ENCODE data around the gene SLC43A2. TPM values are rescaled to one million over a fixed set of nuclear protein-coding genes. Genes with fewer than 3 reads are reported as not detected.
"Not testable (repeated sequence)": the region's sequence is repeated elsewhere in the genome, so short reads cannot be mapped to it uniquely, and the experiment has no call there.

SLC43A2 gene
- total RNA-seq, 4 donors from 2014 or later, result 7.1 to 20.0 (median 13.7) TPM

DNA sequence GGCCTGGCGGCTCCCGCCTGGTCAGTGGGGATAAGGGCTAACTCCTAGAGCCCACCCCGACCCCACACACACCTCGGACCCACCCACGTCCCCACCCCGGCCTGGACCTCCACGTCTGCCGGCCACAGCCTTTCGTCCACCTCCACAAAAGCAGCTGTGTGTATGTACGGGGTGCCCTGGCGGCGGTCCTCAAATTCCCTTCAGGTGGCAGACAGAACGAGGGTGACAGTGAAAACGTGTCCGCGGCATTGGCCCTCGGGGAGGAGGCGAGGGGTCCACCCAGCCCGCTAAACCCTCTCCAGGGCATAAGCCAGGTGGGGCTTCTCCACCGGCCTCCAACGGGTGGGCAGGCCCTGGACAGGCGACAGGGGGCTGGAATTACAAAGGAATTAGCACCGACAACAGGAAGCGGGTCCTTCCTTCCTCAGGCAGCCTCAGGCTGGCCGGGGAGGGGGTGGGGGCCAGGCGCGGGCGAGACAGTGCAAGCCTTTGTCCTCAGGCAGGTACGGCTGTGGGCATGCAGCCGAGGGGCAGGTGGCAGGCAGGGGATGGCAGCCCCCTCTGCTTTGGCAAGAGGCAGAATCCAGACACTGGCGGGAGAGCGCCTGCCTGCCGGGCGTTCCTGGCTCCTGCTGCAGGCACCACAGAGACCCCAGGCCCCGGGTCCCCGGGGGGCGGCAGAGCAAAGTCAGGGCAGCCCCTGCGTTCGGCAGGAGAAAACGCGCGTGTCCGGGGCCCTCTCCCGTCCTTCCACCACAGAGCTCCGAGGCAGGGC lies 53.8 kb downstream of the SLC43A2 start:
- intact Hi-C loops (cut with DNase I), result loop anchor here (5.0 kb wide), 1 partner anchor 72 kb away; the partner anchor contains the start of genes RILP and SCARF1
- Histone ChIP-seq H3K4me3 (no peak overlapping the region), H3K27me3 (peaks cover 0 to 8% (median 0%) of the 10 kb centered on the region in 4 donors), H3K27ac (replicated peaks in 1 of 4) (peak overlapping the region; percentile 54 to 71 (median 61)), H3K9me3 (no peaks in the 10 kb centered on the region), H3K4me1 (peaks cover 35 to 43% (median 42%) of the 10 kb centered on the region in 4 donors), H3K36me3 (no peaks in the 10 kb centered on the region)
- WGBS, result 68% methylated on average over 8 of the region's 45 CpGs
- TF ChIP-seq, protein P1, sequence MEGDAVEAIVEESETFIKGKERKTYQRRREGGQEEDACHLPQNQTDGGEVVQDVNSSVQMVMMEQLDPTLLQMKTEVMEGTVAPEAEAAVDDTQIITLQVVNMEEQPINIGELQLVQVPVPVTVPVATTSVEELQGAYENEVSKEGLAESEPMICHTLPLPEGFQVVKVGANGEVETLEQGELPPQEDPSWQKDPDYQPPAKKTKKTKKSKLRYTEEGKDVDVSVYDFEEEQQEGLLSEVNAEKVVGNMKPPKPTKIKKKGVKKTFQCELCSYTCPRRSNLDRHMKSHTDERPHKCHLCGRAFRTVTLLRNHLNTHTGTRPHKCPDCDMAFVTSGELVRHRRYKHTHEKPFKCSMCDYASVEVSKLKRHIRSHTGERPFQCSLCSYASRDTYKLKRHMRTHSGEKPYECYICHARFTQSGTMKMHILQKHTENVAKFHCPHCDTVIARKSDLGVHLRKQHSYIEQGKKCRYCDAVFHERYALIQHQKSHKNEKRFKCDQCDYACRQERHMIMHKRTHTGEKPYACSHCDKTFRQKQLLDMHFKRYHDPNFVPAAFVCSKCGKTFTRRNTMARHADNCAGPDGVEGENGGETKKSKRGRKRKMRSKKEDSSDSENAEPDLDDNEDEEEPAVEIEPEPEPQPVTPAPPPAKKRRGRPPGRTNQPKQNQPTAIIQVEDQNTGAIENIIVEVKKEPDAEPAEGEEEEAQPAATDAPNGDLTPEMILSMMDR (IDR thresholded peaks at IDR 0.05), result no peak
- TF ChIP-seq EP300 (IDR thresholded peaks at IDR 0.05), result no peak
- no peak for TF ChIP-seq POLR2A (IDR thresholded peaks at IDR 0.05; ENCODE audit: low read depth)
- TF ChIP-seq POLR2AphosphoS5 (IDR thresholded peaks at IDR 0.05), result no peak
- DNase-seq (ENCODE audit: extremely low spot score), result no peak

DNA sequence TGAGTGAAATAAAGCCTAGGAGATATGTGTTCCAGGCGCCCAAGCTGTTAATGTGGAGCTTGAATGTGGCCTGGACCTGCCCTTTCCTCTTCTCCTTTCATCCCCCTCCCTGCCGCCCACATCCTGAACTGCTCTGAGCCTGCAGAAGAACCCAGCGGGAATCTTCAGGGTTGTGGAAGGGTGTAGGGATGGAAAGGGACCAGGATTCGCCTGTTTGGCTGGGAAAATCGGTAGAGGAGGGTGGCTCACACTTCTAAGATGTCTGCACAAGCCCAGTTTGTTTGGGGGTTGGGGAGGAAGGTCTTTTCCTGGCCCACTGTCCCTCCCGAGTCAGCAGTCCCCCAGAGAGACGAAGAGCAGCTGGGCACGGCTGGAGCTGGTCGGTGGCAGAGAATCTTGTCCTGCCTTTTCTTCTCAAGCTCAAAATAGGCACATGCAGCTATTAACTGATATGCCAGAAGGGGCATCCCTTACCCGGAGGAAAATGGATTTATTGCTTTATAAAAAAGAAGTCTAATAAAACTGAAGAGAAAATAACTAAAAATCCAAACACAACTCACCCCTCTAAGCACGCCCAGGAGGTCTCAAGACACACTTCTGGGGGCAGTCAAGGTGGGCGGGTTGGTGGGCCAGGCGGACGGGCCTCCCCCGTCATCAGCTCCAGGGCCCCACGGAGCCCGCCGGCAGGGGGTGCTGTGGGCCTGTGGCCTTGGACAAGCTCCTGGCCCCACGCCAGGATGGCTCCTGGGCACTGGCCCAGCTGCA lies 54.5 kb downstream of the SLC43A2 start:
- intact Hi-C loops (cut with DNase I), result no loop called here
- H3K36me3 ChIP-seq, result no peaks in the 10 kb centered on the region
- TF ChIP-seq, protein P1 (IDR thresholded peaks at IDR 0.05), result peak; percentile 89 to 98 (median 94)
- TF ChIP-seq EP300 (IDR thresholded peaks at IDR 0.05) (no peak), POLR2AphosphoS5 (IDR thresholded peaks at IDR 0.05) (peak; percentile 77 to 86)
- DNase-seq (ENCODE audit: extremely low spot score), result peak; percentile 94
- H3K27ac ChIP-seq (replicated peaks in 1 of 4), result peak overlapping the region; percentile 54 to 71 (median 61)
- WGBS, result 38% methylated on average over 15 of the region's 19 CpGs
- H3K4me1 ChIP-seq, result peaks cover 35 to 43% (median 42%) of the 10 kb centered on the region in 4 donors
- H3K27me3 ChIP-seq, result peaks cover 0 to 16% (median 0%) of the 10 kb centered on the region in 4 donors
- no peaks in the 10 kb centered on the region for H3K9me3 ChIP-seq
- no peak overlapping the region for H3K4me3 ChIP-seq

DNA sequence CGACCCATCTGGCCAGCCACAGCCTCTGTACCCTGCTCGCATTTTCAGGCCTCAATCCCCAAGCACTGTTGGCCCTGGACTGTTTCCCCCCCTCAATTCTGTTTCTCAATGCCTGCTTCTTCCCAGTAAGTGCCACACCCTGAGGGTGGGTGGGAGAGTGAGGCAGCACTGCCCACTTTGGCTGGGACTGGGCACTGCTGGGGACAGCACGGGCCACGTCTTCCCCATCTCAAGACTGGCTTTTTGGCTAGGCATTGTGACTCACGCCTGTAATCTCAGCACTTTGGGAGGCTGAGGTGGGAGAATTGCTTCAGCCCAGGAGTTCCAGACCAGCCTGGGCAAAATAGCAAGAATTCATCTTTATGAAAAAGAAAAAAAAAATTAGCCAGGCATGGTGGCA lies 56.0 kb downstream of the SLC43A2 start:
- H3K4me1 ChIP-seq, result peaks cover 30 to 37% (median 36%) of the 10 kb centered on the region in 4 donors
- intact Hi-C loops (cut with DNase I); H3K9me3 ChIP-seq; H3K27ac ChIP-seq (replicated peaks in 1 of 4); H3K4me3 ChIP-seq; DNase-seq (ENCODE audit: extremely low spot score); H3K36me3 ChIP-seq: not testable (repeated sequence)
- H3K27me3 ChIP-seq, result peaks cover 0 to 19% (median 0%) of the 10 kb centered on the region in 4 donors
- WGBS, result 78% methylated on average over 5 of the region's 5 CpGs

DNA sequence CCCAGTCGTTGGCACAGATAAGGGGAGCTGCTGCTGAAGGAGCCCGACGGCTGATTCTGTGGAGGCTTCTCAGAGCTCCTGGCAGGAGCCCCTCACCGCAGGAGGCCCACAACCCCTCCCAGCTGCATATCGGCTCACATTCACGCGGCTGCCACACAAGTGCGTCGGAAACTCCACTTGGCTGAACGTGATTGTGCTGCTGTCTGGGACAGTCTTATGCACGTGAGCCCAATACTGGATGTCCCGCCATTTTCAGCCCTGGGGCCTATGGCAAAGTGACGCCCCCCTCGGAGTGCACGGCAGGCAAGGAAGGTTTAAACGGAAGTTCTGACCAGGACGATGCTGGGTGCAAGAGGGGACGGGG lies 57.3 kb downstream of the SLC43A2 start:
- H3K4me3 ChIP-seq, result no peak overlapping the region
- no peaks in the 10 kb centered on the region for H3K36me3 ChIP-seq
- DNase-seq (ENCODE audit: extremely low spot score), result no peak
- H3K9me3 ChIP-seq, result no peaks in the 10 kb centered on the region
- intact Hi-C loops (cut with DNase I), result no loop called here
- 83% methylated on average over 2 of the region's 18 CpGs for WGBS
- TF ChIP-seq, protein P1 (IDR thresholded peaks at IDR 0.05), result no peak
- TF ChIP-seq EP300 (IDR thresholded peaks at IDR 0.05) (no peak), POLR2A (IDR thresholded peaks at IDR 0.05; ENCODE audit: low read depth) (no peak), POLR2AphosphoS5 (IDR thresholded peaks at IDR 0.05) (no peak)
- H3K27me3 ChIP-seq, result peaks cover 0 to 19% (median 0%) of the 10 kb centered on the region in 4 donors
- H3K4me1 ChIP-seq, result peaks cover 17 to 24% (median 22%) of the 10 kb centered on the region in 4 donors
- no peak overlapping the region for H3K27ac ChIP-seq (replicated peaks in 1 of 4)

All from esophagus muscularis mucosa (tissue), 4 donors.